CD4-positive, alpha-beta T cell treated with Interleukin-12 subunit alpha and Interleukin-12 subunit beta, for 1 hour (primary cell): ENCODE measurements around the gene BACE2.
"Not testable (repeated sequence)": the region's sequence is repeated elsewhere in the genome, so short reads cannot be mapped to it uniquely, and the experiment has no call there.

Source experiments
- DNase-seq: peaks from one replicate; pipeline ENCODE4 v3.0.0-alpha.2; 2020

Gene BACE2

DNA sequence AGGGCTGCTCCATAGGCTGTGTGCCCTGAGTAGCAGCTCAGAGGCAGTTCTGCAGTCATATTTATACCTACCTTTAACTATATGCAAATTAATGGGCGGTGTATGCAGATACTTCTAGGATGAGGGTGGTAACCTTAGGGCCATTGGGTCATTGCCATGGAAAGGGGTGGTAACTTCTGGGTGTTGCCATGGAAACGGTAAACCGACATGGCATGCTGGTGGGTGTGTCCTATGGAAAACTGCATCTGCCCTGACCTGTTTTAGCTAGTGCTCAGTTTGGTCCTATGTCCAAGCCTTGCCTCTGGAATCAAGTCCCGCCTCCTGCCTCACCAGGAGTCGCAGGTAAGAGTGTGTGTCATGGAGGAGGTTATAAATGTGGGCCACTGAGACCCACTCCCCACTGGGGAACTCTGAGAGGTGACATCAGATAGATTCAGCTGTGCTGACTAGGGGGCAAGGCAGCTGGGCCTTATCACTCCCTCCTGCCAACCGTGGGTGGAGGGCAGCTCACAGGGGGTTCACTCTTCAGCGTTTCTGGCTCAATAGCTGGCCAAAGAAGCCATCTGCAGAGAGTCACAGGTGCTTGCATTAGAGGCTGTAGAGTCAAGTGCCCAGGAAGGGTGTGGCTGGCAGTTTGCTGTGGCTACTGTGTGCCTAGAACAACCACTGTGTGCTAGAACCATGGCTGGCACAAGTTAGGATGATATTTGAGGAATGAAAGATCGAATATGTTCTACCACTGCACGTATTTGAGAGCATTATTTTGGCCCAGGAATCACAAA, 19.0 kb downstream of the BACE2 start:
- no peak for DNase-seq

DNA sequence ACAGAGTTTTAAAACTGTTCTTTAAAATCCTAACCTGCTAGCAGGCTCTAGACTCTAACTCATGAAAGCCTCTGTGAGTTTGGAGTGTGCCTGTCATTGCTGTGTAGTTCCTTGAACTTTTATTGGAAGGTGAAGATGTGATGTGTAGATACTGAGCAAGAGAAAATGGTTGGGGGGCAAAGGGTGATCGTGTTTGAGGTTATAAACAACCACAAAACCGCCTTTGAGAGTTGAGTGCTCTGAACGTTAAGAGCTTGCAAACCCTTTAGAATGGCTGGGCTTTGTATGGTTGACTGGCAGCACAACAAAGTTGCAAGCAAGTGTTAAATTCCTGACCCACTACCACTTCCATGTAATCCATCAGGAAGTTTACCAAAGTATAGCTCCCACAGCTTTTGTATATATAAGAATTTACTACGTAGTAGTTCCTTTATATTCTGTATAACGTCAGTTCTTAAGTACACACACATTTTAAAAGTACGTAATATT, 19.6 kb downstream of the BACE2 start:
- no peak for DNase-seq

DNA sequence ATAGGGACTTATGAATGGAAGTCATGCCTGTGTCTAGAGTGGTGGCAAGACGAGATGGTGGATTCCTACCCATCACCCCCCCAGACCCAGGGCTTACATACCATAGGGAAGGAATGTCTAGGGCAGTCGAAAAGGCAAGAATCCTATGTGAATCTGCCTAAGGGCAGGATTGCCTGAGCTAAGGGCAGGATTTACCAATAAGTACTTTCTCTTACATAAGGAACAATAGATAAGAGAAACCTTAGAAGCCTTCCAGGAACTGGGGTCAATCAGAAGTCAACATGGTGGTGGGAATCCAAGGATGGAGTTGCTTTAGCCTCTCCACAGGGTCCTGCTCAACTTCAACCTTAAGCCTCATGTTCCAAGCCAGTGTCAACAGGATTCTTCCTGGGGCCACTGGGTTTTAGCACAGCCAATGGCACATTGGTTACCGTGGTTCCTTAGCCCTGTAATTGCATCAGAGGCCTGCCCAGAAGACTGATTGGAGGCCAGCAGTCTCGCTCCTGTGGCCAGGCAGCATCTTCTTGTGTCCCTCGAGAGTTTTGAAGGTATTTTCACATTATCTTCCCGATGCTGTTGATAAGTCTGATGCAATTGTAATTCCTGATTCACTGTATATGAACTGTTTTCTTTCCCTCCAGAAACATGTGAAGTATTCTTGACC, 20.7 kb downstream of the BACE2 start:
- no peak for DNase-seq

DNA sequence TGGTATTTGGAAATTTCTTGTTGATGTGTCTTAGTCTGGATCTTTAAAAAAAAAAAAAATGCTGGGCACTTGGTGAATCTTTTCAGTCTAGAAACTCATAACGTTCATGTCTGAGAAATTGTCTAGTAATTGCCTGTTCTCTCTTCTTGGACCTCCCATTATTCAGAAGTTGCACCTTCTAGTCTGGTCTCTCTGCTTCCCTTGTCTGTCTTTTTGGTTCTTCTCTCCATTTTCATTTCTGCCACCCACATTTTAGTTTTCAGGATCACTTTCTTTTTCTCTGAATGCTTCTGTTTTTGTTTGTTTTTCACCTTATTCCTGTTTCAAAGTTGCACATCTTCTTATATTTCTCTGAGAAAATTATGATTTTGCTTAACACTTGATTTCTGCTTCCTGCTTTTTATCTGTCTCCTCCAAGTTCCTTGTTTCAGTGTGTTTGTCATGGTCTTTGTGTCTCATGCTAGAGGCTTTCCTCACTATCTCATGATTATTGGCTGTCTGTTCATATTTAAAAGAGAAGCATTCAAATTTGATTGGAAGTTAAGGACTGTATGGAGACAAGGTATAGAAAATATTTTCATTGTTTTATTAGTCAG, 21.3 kb downstream of the BACE2 start:
- DNase-seq, result no peak

DNA sequence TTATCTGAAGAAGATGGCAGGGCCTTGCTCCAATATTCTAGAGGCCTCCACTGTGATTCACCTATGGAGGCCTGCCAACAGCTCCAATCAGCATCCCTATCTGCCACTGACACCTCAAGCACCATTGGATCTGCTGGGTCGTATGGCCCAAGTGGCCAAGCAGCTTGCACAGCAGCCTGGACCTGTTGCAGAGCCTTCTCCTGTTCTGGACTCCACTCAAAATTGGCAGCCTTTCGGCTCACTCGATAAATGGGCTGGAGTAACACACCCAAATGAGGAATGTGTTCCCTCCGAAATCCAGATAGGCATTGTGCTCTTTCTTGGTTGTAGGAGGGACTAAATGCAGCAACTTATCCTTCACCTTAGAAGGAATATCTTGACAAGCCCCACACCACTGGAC, 24.6 kb downstream of the BACE2 start:
- DNase-seq, result not testable (repeated sequence)

DNA sequence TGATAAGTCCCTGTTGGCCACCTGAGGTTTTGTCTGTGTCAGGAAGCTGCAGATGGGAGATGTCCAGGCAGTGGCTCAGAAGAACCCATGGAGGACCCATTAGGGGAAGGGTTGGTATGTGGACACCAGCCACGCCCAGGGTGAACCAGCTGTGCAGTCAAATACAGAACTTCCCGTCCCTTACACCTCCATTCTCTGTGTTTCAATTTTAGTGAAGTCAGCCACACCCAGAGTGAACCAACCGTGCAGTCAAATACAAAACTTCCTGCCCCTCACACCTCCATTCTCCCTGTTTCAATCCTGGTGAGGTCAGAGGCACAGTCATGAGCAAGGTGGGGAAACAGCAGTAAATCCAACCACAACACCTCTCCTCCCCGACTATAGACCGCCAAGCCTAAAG, 27.4 kb downstream of the BACE2 start:
- no peak for DNase-seq

DNA sequence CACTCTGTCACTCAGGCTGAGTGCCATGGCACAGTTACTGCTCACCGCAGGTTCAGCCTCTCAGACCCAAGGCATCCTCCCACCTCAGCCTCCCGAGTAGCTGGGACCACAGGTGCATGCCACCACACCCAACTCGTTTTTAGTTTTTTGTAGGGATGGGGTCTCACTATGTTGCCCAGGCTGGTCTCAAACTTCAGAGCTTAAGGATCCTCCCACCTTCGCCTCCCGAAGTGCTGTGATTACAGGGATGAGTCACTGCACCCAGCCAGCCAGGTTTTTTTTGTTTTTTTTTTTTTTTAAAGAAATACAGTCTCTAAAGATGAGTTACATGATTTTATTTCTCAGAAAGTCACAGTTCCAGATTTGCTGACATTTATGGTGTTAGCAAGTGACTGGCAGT, 29.0 kb downstream of the BACE2 start:
- no peak for DNase-seq

DNA sequence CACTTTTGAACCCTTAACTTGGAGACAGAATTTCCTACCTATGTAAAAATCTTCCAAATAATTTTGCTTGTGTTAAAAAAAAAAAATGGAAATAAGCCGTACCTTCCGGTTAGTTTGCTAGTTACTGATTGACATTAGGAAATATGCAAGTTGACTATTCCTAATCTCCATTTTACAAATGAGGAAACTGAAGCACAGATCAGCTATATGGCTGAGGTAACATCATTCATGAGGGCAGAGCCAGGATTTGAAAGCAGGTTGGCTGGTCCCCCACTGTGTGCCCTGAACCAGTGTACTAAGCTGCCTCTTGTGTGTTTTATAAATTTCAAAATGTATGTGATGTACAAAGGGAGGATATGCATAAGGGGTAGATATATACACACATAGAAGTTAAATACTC, 29.6 kb downstream of the BACE2 start:
- DNase-seq, result no peak

DNA sequence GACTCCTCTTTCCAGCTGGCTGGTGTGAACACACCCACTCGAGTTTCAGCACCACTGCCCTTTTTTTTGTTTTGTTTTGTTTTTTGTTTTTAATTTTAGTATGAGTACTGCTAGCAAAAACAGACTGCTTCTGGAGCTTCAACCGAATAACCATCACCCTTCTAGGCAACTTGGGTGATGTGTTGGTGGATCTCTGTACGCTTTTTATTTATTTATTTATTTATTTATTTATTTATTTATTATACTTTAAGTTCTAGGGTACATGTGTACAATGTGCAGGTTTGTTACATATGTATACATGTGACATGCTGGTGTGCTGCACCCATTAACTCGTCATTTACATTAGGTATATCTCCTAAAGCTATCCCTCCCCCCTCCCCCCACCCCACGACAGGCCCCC, 30.7 kb downstream of the BACE2 start:
- not testable (repeated sequence) for DNase-seq

DNA sequence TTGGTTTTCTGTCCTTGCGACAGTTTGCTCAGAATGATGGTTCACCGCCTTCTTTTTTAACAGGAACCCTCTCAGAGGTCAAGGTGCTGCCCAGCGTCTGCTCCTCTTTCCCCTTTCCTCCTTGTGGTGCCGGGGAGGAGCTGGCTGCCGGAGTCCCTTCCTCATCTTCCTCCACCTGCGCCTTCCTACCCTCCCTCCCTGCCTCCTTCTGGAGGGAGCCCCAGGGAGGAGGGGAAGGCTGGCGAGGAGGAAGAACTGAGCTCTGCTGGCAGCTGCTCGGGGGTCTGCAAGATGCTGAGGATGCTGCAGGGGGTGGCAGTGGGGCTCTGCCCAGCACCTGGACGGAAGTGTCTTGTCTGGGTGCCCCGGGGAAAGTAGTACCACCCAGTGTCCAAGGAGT, 31.2 kb downstream of the BACE2 start:
- no peak for DNase-seq

DNA sequence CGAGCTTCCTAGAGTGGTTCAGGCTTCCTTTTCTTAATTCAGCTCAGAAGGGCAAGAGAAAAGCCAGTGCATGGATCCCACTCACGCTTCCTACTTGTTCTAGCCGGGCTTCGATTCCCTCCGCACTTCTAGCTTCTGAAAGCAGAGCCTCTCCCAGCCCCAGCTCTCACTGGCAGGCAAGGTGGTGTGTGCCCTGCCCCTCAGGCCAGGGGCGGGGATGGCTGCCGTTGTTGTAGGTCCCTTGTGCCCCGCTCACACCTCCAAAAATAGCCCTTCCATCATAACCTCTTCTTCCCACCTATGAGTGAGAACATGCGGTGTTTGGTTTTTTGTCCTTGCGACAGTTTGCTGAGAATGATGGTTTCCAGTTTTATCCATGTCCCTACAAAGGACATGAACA, 31.6 kb downstream of the BACE2 start:
- no peak for DNase-seq

DNA sequence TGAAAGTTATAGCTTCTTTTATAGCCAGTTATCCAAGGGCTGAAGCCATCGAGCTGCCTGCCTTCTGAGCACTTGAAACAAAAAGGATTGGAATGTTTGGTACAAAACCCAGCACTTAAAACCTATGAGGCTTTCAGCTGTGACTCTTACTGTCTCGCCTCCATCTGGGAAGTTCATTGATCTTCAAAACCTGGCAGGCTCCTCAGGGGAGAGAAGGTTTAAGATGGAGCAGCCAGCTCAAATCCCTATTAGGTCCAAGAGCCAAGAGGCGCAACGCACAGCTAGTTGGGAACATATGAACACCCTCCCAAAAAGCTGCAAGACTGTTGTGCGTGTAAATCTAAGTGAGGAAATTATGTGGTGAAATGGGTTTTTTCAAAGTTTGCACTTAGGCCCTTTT, 33.4 kb downstream of the BACE2 start:
- no peak for DNase-seq

DNA sequence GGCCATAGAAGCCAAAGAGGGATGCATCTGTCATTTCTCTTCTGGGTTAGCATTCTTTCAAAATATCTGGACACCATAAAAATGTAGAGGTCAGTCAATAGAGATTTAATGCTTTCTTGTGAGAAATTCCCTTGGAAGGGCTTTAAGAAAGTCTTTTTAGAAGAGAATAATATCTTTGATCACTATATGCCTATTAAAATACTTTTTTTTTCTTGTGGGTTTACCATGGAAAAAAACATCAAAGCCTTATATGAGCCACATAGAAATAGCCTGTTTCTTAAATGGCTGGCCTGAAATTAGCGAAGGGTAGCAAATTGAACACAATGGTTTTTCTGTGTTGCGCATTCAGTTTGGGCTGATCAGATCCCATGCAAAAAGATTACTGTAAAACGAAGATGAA, 36.8 kb downstream of the BACE2 start:
- DNase-seq, result no peak

DNA sequence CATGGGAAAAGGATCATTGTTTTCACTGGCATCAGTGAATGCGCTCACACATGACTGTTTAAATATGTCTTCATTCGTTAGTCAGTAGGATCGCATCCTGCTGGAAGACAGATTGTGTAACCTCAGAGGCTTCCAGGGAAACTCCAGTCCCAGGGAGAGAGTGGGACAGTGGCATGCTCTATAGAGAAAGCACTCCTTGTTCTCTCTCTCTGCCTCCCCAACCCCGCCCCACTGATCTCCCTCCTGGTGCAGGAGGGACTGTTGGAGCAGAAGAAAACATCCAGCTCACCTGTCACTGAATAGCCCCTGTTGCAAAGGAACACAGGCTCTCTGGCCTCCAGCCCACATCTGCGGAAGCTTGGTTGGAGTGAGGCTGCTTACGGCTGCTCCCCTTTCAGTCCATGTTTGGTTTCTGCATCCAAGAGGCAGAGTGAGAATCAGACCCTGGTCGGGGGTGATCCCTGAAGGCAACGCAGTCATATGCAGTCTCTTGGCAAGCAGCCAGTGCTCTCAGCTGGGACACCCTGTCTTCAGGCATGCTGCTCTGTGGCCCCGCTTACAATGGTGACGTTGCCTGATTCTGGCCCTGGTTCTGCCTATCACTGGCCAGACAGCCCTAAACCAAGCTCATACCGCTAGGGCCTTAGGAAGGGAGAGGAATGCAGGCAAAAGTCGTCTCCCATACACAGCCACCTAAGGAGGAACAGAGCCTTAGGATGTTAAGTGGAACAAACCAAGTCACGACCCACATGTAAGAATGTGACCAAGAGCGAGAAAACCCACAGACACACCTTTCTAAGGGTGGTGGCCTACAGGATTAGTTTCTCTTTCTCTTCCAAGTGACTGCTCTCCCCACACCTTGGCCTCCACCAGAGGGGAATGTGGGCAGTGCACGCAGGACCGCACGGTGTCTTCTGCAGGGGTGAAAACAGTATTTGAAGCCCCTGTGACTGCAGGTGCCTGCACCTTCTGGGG, 39.7 kb downstream of the BACE2 start:
- no peak for DNase-seq

DNA sequence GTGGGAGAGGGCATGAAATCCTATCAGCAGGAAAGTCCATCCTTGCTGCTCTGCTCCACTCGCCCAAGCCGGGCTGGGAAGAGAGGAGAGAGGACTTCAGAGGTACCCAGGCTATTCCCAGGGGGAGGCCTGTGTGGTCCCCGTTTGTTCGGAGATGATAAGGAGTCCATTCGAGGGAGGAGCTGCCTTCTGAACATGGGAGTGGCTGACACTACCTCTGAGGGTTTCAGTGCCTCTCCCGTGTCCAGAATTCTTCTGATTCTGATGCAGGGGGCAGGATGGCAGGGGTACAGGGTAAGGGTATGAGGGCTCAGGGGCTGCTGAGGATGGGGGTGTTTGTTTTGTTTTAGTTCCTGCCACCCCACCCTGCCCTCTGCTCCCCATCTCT, 40.4 kb downstream of the BACE2 start:
- DNase-seq, result no peak

DNA sequence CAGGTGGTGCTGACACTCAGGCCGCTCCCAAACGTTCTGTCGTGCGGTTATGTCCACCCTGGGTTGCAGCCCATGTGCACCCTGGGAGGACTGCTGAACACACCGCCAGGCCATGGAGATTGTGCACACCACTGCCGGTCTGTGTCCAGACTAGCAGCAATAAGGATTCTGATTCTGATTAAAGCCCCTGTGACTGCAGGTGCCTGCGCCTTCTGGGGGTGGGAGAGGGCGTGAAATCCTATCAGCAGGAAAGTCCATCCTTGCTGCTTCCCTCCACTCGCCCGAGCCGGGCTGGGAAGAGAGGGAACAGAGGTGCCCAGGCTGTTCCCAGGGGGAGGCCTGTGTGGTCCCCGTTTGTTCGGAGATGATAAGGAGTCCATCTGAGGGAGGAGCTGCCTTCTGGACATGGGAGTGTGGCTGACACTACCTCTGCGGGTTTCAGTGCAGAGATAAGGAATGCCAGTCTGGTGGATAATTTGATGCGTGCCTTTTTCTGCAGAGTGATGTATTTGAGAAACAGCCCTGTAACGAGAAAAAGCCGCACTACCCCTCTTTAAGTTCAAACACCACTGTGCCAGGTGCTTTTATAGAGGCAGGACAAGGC, 41.2 kb downstream of the BACE2 start:
- no peak for DNase-seq

DNA sequence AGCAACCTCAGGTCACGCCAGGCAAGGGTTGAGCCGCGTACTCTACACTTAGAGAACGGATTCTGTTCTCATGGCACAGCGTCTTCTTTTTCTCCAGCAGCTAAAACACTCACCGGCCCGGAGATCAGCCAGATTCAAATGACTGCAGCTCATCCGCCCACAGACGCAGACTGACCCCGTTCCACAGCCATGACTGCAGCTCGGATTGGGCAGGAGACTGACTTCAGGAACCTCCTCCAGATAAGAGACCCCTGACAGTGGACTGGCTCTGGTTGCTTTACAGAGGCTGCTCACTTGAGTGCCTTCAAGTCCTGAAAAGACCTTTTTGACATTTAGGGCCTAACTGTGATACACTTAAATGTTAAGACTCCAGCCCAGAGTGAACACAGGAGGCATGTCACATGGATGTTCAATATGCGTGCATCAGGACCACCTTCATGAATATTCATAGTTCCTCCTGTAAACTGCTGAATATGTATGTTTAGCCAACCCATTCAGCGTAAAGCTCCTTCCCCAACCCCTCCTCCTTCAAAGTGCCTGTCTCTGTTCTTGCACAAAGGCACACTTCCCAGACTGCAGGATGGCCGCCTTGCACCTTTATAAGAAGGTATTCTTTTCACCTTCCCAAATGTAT, 42.6 kb downstream of the BACE2 start:
- DNase-seq, result no peak

DNA sequence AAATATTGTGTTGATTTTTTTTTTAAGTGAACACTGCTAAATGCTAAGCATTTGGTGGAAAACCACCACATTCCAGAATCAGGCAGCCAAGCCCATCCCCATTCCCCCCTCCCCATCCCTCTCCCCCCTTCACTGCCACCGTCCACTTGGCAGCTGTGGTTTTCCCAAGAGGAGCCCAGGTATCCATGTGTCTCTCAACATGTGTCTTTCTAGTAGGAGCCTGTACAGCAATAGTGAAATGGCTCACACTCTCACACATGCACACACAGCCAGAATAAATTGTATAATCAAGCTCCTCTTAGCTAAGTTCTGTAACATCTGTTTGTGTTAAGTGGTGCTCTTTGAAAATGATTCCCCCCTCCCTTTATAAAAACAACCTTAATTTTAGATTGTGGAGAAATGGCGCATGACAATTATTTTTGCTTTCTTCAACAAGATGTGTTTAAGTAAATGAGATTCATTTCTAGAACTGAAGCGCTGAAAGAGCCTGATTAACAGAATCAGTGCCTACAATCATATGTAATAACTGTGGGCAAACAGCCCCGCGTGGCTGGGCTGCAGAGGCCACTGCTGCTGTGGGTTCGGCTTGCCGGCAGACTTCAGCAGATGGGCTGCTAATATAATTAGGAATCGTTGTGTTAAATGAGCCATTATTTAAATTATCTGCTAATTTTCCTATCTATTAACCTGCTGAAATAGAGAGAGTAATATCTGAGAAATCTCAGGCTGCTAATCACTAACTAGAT, 43.3 kb downstream of the BACE2 start:
- DNase-seq, result no peak

DNA sequence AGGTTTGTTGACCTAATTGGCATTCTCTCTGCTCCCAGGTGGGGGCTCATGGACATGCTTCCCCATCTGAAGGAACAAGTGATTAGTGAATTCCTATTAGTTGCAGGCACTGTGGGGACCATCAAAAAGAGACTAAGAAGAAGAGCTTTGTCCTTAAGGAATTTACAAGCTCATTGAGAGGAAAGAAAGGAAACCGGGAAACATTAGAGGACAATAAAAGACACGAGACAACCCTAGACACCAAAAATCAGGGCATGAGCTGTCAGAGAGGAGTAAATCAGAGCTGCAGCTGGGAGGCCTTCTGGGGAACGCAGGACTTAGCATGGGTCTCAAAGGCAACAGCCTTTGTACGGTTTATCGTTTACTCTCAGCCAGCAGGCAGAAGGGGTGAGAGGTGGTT, 45.1 kb downstream of the BACE2 start:
- no peak for DNase-seq

DNA sequence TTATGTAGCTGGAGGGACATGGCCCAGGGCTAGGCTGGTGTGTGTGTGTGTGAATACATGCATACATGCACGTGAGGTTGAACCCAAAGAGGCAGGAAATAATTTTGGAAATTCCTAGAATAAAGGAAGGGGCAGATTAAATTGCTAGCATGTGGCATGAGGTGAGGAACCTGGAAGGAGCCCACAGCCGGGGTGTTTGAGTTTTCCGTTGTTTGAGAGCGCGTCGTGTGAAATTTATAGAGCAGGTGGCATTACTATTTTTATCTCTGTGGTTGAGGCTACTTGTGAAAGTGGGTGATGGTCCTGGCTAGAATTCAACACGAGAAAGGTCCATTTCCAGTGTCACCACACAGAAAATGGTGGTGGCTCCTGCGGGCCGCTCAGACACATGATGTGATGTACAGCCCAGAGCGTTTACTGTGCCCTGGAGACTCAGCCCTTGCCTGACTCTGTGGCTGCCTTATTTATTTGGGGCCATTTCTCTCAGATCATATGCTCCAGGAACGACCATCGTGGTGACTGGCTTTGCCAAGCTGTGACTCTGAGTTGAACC, 48.0 kb downstream of the BACE2 start:
- no peak for DNase-seq

DNA sequence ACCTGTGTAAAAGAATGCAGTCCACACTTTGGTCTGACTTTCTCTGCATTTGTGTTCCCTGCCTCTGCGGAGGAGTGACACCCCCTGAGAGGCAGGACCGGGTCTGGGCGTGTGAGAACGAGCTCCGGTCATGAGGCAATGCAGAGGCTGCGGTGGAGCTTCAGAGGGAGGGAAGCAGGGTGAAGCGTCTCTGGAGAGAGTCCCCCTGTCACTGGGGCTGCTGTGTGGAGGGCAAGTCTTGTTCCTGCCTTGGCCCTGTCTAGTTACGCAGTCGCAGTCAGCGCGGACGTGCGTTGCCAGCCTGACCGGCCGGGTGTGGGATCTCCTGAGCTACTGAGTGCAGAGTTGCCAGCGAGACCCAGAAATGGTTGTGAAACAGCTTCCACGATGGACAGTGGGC, 48.5 kb downstream of the BACE2 start:
- DNase-seq, result no peak
